Measurements from ENCODE around the gene ITPKC. TPM values are rescaled to one million over a fixed set of nuclear protein-coding genes. Genes with fewer than 3 reads are reported as not detected.

Gene ITPKC
- total and polyA plus RNA-seq, 2 of the 13 experiments (the other 11 are each of a cell fraction or from before 2014, with no cell fraction given) = 6.9 to 11.2 TPM

DNA sequence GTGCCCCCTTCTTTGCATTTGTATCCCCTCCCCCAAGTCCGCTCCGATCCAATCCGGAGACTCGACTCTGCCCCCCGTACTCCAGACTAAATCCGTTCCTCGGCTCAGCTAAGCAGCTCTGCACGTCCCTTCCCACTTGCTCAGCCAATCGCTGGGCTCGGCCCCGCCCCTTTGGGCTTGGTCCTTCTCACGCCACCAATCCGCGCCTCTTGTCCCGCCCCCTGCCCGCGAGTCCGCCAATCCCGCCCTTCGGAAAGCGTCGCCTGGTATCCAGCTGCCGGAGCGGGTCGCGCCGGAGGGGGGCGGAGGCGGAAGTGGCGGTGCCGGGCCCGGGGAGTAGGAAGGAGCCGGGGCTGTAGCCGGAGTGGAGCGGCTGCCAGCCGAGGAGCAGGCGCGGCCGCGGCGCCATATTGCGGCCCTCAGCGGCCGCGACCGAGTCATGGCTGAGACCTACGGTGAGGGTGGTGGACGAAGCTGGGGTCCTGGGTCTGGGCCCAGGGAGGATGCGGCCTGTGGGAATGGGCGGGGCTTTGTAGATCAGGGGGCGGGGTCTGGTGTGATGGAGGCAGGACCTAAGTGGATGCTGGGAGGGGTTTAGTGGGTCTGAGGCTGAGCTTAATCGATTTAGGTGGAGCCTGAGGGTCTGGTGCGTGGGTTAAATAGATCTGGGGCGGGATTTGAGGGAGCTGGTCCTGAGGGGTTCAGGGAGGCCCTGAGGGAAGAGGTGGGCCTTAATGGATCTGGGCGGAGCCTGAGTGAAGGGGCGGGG, 61.2 kb downstream of the ITPKC start, which contains the start of gene RAB4B (continued):
- TF ChIP-seq THAP9 (CRISPR knock-in tag; IDR thresholded peaks at IDR 0.05; ENCODE audit: borderline replicate concordance) = peak; percentile 94
- TF ChIP-seq ZFYVE20 (CRISPR knock-in tag; IDR thresholded peaks at IDR 0.05; ENCODE audit: borderline replicate concordance, low read depth) = 0 out of 2 replicates have a peak, but pooled peaks have one; percentile 38
- 0 out of 2 replicates have a peak, but pooled peaks have one; percentile 35 for TF ChIP-seq ZNF501 (CRISPR knock-in tag; IDR thresholded peaks at IDR 0.05)
- TF ChIP-seq ASH2L (IDR thresholded peaks at IDR 0.05; ENCODE audit: insufficient read length, low read depth, low read length) = peak; percentile 47
- peak; percentile 38; the same call in 1 of the 2 replicates for TF ChIP-seq REPIN1 (CRISPR knock-in tag; IDR thresholded peaks at IDR 0.05; ENCODE audit: borderline replicate concordance, low read depth)
- TF ChIP-seq MXI1 (IDR thresholded peaks at IDR 0.05; ENCODE audit: borderline replicate concordance, low read depth, low read length) = peak; percentile 52; the same call in 1 of the 3 replicates
- TF ChIP-seq SMAD1 (CRISPR knock-in tag; IDR thresholded peaks at IDR 0.05; ENCODE audit: borderline replicate concordance, low read depth) = 0 out of 2 replicates have a peak, but pooled peaks have one; percentile 68
- 0 out of 2 replicates have a peak, but pooled peaks have one; percentile 87 for TF ChIP-seq ZNF225 (CRISPR knock-in tag; IDR thresholded peaks at IDR 0.05)
- TF ChIP-seq PHF21A (CRISPR knock-in tag; IDR thresholded peaks at IDR 0.05) = peak; percentile 95
- peak; percentile 96 for TF ChIP-seq NFYC (CRISPR knock-in tag; IDR thresholded peaks at IDR 0.05)
- peak; percentile 86 for TF ChIP-seq ELF3 (CRISPR knock-in tag; IDR thresholded peaks at IDR 0.05)
- TF ChIP-seq SALL2 (CRISPR knock-in tag; IDR thresholded peaks at IDR 0.05) = peak; percentile 77
- 0 out of 2 replicates have a peak, but pooled peaks have one; percentile 25 for TF ChIP-seq TBX3 (IDR thresholded peaks at IDR 0.05; ENCODE audit: borderline replicate concordance)
- 0 out of 2 replicates have a peak, but pooled peaks have one; percentile 13 for TF ChIP-seq HDAC2 (CRISPR knock-in tag; IDR thresholded peaks at IDR 0.05)
- TF ChIP-seq CHD4 (IDR thresholded peaks at IDR 0.05; ENCODE audit: borderline replicate concordance, low read length) = no peak; the same call in 1 of the 2 replicates
- TF ChIP-seq MAFK (conservative IDR thresholded peaks at IDR 0.05 in 1 of 2, IDR thresholded peaks at IDR 0.05 in 1 of 2; ENCODE audit: low read length in 2 of 2) = peak in 1 of 2 experiments; percentile 73; a peak in 2 of 4 replicates
- TF ChIP-seq, protein P1, sequence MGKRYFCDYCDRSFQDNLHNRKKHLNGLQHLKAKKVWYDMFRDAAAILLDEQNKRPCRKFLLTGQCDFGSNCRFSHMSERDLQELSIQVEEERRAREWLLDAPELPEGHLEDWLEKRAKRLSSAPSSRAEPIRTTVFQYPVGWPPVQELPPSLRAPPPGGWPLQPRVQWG (CRISPR knock-in tag; IDR thresholded peaks at IDR 0.05; ENCODE audit: borderline replicate concordance, low read depth) = no peak
- 0 out of 2 replicates have a peak, but pooled peaks have one; percentile 56 for TF ChIP-seq ZMYM2 (CRISPR knock-in tag; IDR thresholded peaks at IDR 0.05)
- no peak for TF ChIP-seq LCORL (IDR thresholded peaks at IDR 0.05)
- peak; percentile 12; the same call in 1 of the 2 replicates for TF ChIP-seq LCORL (CRISPR knock-in tag; IDR thresholded peaks at IDR 0.05)
- TF ChIP-seq KDM2A (CRISPR knock-in tag; IDR thresholded peaks at IDR 0.05; ENCODE audit: borderline replicate concordance, low read depth) = peak; percentile 90
- TF ChIP-seq TAF15 (IDR thresholded peaks at IDR 0.05; ENCODE audit: low read depth, low read length, poor library complexity, severe bottlenecking) = peak; percentile 47
- TF ChIP-seq HNRNPLL (IDR thresholded peaks at IDR 0.05; ENCODE audit: low read depth, low read length, poor library complexity, severe bottlenecking) = peak; percentile 79
- TF ChIP-seq ZNF124 (CRISPR knock-in tag; IDR thresholded peaks at IDR 0.05) = no peak
- TF ChIP-seq HOMEZ (CRISPR knock-in tag; IDR thresholded peaks at IDR 0.05; ENCODE audit: low read depth) = 0 out of 2 replicates have a peak, but pooled peaks have one; percentile 15

Data from HepG2 (cell line).